A549 (cell line): ENCODE results near the gene NADSYN1. TPM values are rescaled to one million over a fixed set of nuclear protein-coding genes. Genes with fewer than 3 reads are reported as not detected.
A peak's percentile ranks its signal among the peaks of the same experiment; 100 is the strongest.

Experiments used
- ATAC-seq, 2 experiments: fragments of 200-7000 bp in 1 of 2; fragments of >200 bp in 1 of 2; cut with Nextera tagmentation in 1 of 2; cut with Tn5 transposase in 1 of 2; 3 replicates each; pipeline versions ENCODE4 v1.8.0 to v1.9.1; 2018 to 2020; ENCODE audit warnings: mild to moderate bottlenecking in 1 of 2, moderate library complexity in 1 of 2
- CTCF ChIA-PET: fragments of 300-600 bp; sonication (Branson Sonifier 250); formaldehyde crosslinking; extraction: SDS; loops from one replicate; lab custom pipeline; 2021; ENCODE audit warnings: antibody characterized with exemption, inconsistent platforms; lab: Yijun Ruan, JAX
- POLR2A ChIA-PET: fragments of 350-600 bp; formaldehyde crosslinking; extraction: SDS; loops from one replicate; lab custom pipeline; 2021; ENCODE audit warnings: antibody characterized with exemption, inconsistent platforms; lab: Yijun Ruan, JAX
- DNase-seq, 2 experiments: peaks; one replicate each; pipeline versions ENCODE4 v3.0.0 to v3.0.0-alpha.2; 2011 to 2016; ENCODE audit warnings: low read depth in 1 of 2, low spot score in 1 of 2
- FAIRE-seq: peaks from 2 replicates; lab custom pipeline; 2011; peaks lifted over from hg19 to GRCh38; lab: Jason Lieb, UNC
- H3K27ac ChIP-seq, 2 experiments: fragments of >200 bp; sonication (Bioruptor Twin); formaldehyde crosslinking; 3 replicates each; pipeline ENCODE4 v1.5.1; 2016 to 2017
- H3K4me1 ChIP-seq: fragments of >200 bp; sonication (Bioruptor Twin); formaldehyde crosslinking; 3 replicates; pipeline ENCODE4 v1.6.1; 2016
- H3K4me2 ChIP-seq: fragments of >200 bp; sonication (Bioruptor Twin); formaldehyde crosslinking; 3 replicates; pipeline ENCODE4 v1.6.1; 2016
- H3K4me3 ChIP-seq: fragments of >200 bp; sonication (Bioruptor Twin); formaldehyde crosslinking; 3 replicates; pipeline ENCODE4 v1.5.1; 2016
- H3K9me3 ChIP-seq: fragments of >200 bp; sonication (Bioruptor Twin); formaldehyde crosslinking; 3 replicates; pipeline ENCODE4 v1.6.1; 2016
- ATOH8 ChIP-seq: fragments of 250-450 bp; sonication (Bioruptor Pico); IDR thresholded peaks from 2 replicates; pipeline ENCODE4 v1.5.0; 2020; ENCODE audit warnings: low read depth, mild to moderate bottlenecking, moderate library complexity
- BCL3 ChIP-seq: fragments of >200 bp; sonication (Bioruptor Twin); formaldehyde crosslinking; IDR thresholded peaks from 3 replicates; pipeline ENCODE4 v1.6.1; 2016
- CBX2 ChIP-seq: fragments of 200-600 bp; sonication (generic); IDR thresholded peaks from 2 replicates; pipeline ENCODE4 v1.6.1; 2016; ENCODE audit warnings: low read depth, mild to moderate bottlenecking, borderline replicate concordance
- CTCF ChIP-seq: fragments of >200 bp; sonication (Bioruptor Twin); formaldehyde crosslinking; IDR thresholded peaks from 3 replicates; pipeline ENCODE4 v1.5.1; 2016
- E2F6 ChIP-seq: IDR thresholded peaks from 2 replicates; pipeline ENCODE4 v1.6.1; 2012; ENCODE audit warnings: low read depth, borderline replicate concordance
- EP300 ChIP-seq, 2 experiments: fragments of >200 bp; sonication (Bioruptor Twin); formaldehyde crosslinking; IDR thresholded peaks; 2 replicates in 1 of 2; 3 replicates in 1 of 2; pipeline ENCODE4 v1.6.1; 2016 to 2017
- ESRRA ChIP-seq: fragments of 150-350 bp; IDR thresholded peaks from 2 replicates; pipeline ENCODE4 v1.6.1; 2014; ENCODE audit warnings: mild to moderate bottlenecking, low read length, borderline replicate concordance
- FOSL2 ChIP-seq, 2 experiments: fragments of 450-650 bp in 1 of 2; fragments of >200 bp in 1 of 2; sonication (Bioruptor Twin) in 1 of 2; formaldehyde crosslinking; IDR thresholded peaks; 2 replicates each; pipeline versions ENCODE4 v1.5.0 to v1.6.1; 2016 to 2020; ENCODE audit warnings: mild to moderate bottlenecking in 1 of 2, moderate library complexity in 1 of 2
- HEYL ChIP-seq: fragments of 250-450 bp; sonication (Bioruptor Pico); IDR thresholded peaks from 2 replicates; pipeline ENCODE4 v1.8.0; 2021; ENCODE audit warnings: mild to moderate bottlenecking, moderate library complexity
- HOXA7 ChIP-seq: fragments of 250-450 bp; sonication (Bioruptor Pico); IDR thresholded peaks from 2 replicates; pipeline ENCODE4 v1.5.0; 2020; ENCODE audit warnings: mild to moderate bottlenecking, moderate library complexity
- HOXB13 ChIP-seq: fragments of 250-450 bp; sonication (Bioruptor Pico); IDR thresholded peaks from 2 replicates; pipeline ENCODE4 v1.5.0; 2020; ENCODE audit warnings: low read depth, mild to moderate bottlenecking, moderate library complexity
- HOXB5 ChIP-seq: fragments of 250-450 bp; sonication (Bioruptor Pico); IDR thresholded peaks from 2 replicates; pipeline ENCODE4 v1.5.0; 2020; ENCODE audit warnings: mild to moderate bottlenecking, moderate library complexity
- KDM1A ChIP-seq: fragments of 200-600 bp; sonication (generic); IDR thresholded peaks from 2 replicates; pipeline ENCODE4 v1.6.1; 2016; ENCODE audit warnings: low read depth, mild to moderate bottlenecking
- PBX3 ChIP-seq: IDR thresholded peaks from 2 replicates; pipeline ENCODE4 v1.6.1; 2012
- SREBF2 ChIP-seq: fragments of 450-650 bp; IDR thresholded peaks from 2 replicates; pipeline ENCODE4 v1.6.1; 2014; ENCODE audit warnings: mild to moderate bottlenecking, moderate library complexity
- USF2 ChIP-seq: fragments of 450-650 bp; IDR thresholded peaks from 2 replicates; pipeline ENCODE4 v1.6.1; 2014; ENCODE audit warnings: antibody characterized with exemption
- WGBS: methylation state at CpG from one replicate; pipeline ENCODE4 v1.1.6; 2017; ENCODE audit errors: missing lambda C conversion rate; 5-methylcytosine and 5-hydroxymethylcytosine counted together
- polyA plus RNA-seq, 4 experiments: library from polyadenylated mRNA; depleted of rRNA in 3 of 4; stranded (reverse); fragments of >200 nt; fragmentation: RNase III in 1 of 4; extraction: RNeasy Plus Mini Kit Qiagen cat#74134 plus additional on column Dnase treatment in 1 of 4; gene quantifications; 2 replicates in 3 of 4; 3 replicates in 1 of 4; pipeline ENCODE4 v1.2.3, GENCODE V29; 2011 to 2017

Gene NADSYN1
- polyA plus RNA-seq, 2 of the 4 experiments (the other 2 are of a cell fraction): 34.6 to 63.3 TPM

GRCh38 chr11:71499546-71499945, 46.5 kb downstream of the NADSYN1 start:
- no peak for TF ChIP-seq HOXA7
- no peak for TF ChIP-seq FOSL2 (IDR thresholded peaks at IDR 0.05)
- TF ChIP-seq FOSL2 (CRISPR knock-in tag; IDR thresholded peaks at IDR 0.05): 0 out of 2 replicates have a peak, but pooled peaks have one; percentile 15
- Histone ChIP-seq H3K4me2 (no peak overlapping the region), H3K9me3 (no peaks in the 10 kb centered on the region), H3K4me3 (no peak overlapping the region), H3K4me1 (peaks cover 11% of the 10 kb centered on the region), H3K27ac (no peak overlapping the region)
- DNase-seq: no peak
- ChIA-PET POLR2A (no interaction called here), CTCF (no interaction called here)
- FAIRE-seq: no peak
- 59% methylated on average over 6 of the region's 6 CpGs for WGBS
- peak in 1 of 2 experiments; percentile 42; a peak in 2 of 6 replicates for ATAC-seq

GRCh38 chr11:71500601-71501021, 47.6 kb downstream of the NADSYN1 start:
- 54% methylated on average over 5 of the region's 6 CpGs for WGBS
- TF ChIP-seq CBX2 (no peak), ESRRA (no peak), HOXB5 (CRISPR knock-in tag) (no peak), KDM1A (no peak), BCL3 (no peak), PBX3 (no peak), EP300 (IDR thresholded peaks at IDR 0.05) (no peak), ATOH8 (CRISPR knock-in tag) (no peak), USF2 (no peak), E2F6 (no peak), CTCF (no peak), HEYL (CRISPR knock-in tag) (no peak), HOXB13 (CRISPR knock-in tag) (no peak), SREBF2 (no peak)
- POLR2A ChIA-PET: no interaction called here
- CTCF ChIA-PET: interaction anchor here (0.6 kb wide), 1 partner anchor 1953 kb away, joined by 3 read pairs; no protein-coding TSS in a partner anchor
- Histone ChIP-seq H3K4me2 (peak overlapping the region; percentile 28; the same call in 2 of the 3 replicates), H3K4me1 (peaks cover 11% of the 10 kb centered on the region), H3K27ac (no peak overlapping the region), H3K9me3 (no peaks in the 10 kb centered on the region), H3K4me3 (no peak overlapping the region)
- no peak for DNase-seq
- no peak for FAIRE-seq
- ATAC-seq: peak in 1 of 2 experiments; percentile 47; a peak in 2 of 6 replicates
